ENCODE data around the gene CMSS1.
A peak's percentile ranks its signal among the peaks of the same experiment; 100 is the strongest.

CMSS1 gene

DNA sequence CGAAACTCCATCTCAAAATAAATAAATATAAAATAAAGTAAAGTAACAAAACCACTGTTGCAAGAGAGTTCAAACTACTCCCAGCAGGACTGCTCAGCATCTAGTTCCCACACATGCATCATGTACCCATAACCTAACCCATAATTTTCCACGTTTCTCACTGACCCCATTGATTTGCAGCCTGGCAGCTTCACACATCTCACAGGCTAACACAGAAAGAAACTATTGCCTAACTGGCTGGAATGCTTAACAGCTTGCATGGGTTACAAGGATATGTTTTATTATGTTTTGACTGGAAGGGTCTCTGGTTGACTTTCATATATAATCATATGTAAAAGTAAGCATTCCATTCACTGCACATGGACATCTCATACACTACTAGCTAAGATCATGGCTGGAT is 387.5 kb downstream of the CMSS1 start:
- Histone ChIP-seq H3K36me3 (ENCODE audit: control insufficient read depth in 1 of 2, insufficient read depth in 2 of 2, low read length in 2 of 2) (no peaks in the 10 kb centered on the region), H3K9me3 (ENCODE audit: control insufficient read depth in 1 of 2, low read length in 2 of 2) (no peaks in the 10 kb centered on the region), H3K9ac (ENCODE audit: low read depth in 1 of 2, low read length in 2 of 2) (no peak overlapping the region), H3K4me3 (ENCODE audit: low read depth in 1 of 2, low read length in 2 of 2) (no peak overlapping the region), H3K4me1 (ENCODE audit: control insufficient read depth in 1 of 2, insufficient read depth in 2 of 2, low read length in 2 of 2) (peaks cover 6 to 7% of the 10 kb centered on the region in 2 donors), H3K27me3 (ENCODE audit: control insufficient read depth in 1 of 2, insufficient read depth in 2 of 2, low read length in 2 of 2) (no peaks in the 10 kb centered on the region), H3K27ac (ENCODE audit: low read depth, low read length) (no peak overlapping the region)

DNA sequence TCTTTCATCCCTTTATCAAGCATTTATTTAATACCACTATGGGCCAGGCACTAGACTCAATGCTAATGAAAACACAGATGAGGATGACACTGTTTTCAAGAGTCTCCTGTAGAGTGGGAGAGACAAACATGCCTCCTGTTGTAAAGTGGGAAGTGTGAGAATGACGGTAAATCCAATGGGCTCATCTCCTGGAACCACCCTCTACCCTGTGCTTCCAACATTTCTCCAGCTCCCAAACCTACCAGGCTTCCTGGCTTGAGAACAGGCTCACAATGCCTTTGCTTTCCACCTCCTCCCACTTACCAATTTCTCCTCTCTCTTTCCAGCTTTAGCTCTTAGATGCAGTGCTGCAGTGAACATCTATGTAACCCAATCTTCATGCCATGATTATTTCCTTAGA is 389.0 kb downstream of the CMSS1 start:
- no peak overlapping the region for H3K4me3 ChIP-seq (ENCODE audit: low read depth in 1 of 2, low read length in 2 of 2)
- H3K36me3 ChIP-seq (ENCODE audit: control insufficient read depth in 1 of 2, insufficient read depth in 2 of 2, low read length in 2 of 2) = no peaks in the 10 kb centered on the region
- no peaks in the 10 kb centered on the region for H3K9me3 ChIP-seq (ENCODE audit: control insufficient read depth in 1 of 2, low read length in 2 of 2)
- H3K27ac ChIP-seq (ENCODE audit: low read depth, low read length) = no peak overlapping the region
- H3K9ac ChIP-seq (ENCODE audit: low read depth in 1 of 2, low read length in 2 of 2) = no peak overlapping the region
- H3K27me3 ChIP-seq (ENCODE audit: control insufficient read depth in 1 of 2, insufficient read depth in 2 of 2, low read length in 2 of 2) = no peaks in the 10 kb centered on the region
- peaks cover 10 to 18% of the 10 kb centered on the region in 2 donors for H3K4me1 ChIP-seq (ENCODE audit: control insufficient read depth in 1 of 2, insufficient read depth in 2 of 2, low read length in 2 of 2)

GRCh38 chr3:100207886-100208285 is 390.2 kb downstream of the CMSS1 start:
- H3K9me3 ChIP-seq (ENCODE audit: control insufficient read depth in 1 of 2, low read length in 2 of 2) = no peaks in the 10 kb centered on the region
- no peaks in the 10 kb centered on the region for H3K27me3 ChIP-seq (ENCODE audit: control insufficient read depth in 1 of 2, insufficient read depth in 2 of 2, low read length in 2 of 2)
- no peak overlapping the region for H3K27ac ChIP-seq (ENCODE audit: low read depth, low read length)
- no peak overlapping the region for H3K4me3 ChIP-seq (ENCODE audit: low read depth in 1 of 2, low read length in 2 of 2)
- no peaks in the 10 kb centered on the region for H3K36me3 ChIP-seq (ENCODE audit: control insufficient read depth in 1 of 2, insufficient read depth in 2 of 2, low read length in 2 of 2)
- H3K4me1 ChIP-seq (ENCODE audit: control insufficient read depth in 1 of 2, insufficient read depth in 2 of 2, low read length in 2 of 2) = peaks cover 10 to 18% of the 10 kb centered on the region in 2 donors
- H3K9ac ChIP-seq (ENCODE audit: low read depth in 1 of 2, low read length in 2 of 2) = no peak overlapping the region

- Histone ChIP-seq H3K4me1 (ENCODE audit: control insufficient read depth in 1 of 2, insufficient read depth in 2 of 2, low read length in 2 of 2) (peaks cover 10 to 18% of the 10 kb centered on the region in 2 donors), H3K27me3 (ENCODE audit: control insufficient read depth in 1 of 2, insufficient read depth in 2 of 2, low read length in 2 of 2) (no peaks in the 10 kb centered on the region), H3K9ac (ENCODE audit: low read depth in 1 of 2, low read length in 2 of 2) (no peak overlapping the region), H3K27ac (ENCODE audit: low read depth, low read length) (no peak overlapping the region), H3K9me3 (ENCODE audit: control insufficient read depth in 1 of 2, low read length in 2 of 2) (no peaks in the 10 kb centered on the region), H3K36me3 (ENCODE audit: control insufficient read depth in 1 of 2, insufficient read depth in 2 of 2, low read length in 2 of 2) (no peaks in the 10 kb centered on the region), H3K4me3 (ENCODE audit: low read depth in 1 of 2, low read length in 2 of 2) (no peak overlapping the region)
Observed at GRCh38 chr3:100209169-100209568, 391.5 kb downstream of the CMSS1 start.

DNA sequence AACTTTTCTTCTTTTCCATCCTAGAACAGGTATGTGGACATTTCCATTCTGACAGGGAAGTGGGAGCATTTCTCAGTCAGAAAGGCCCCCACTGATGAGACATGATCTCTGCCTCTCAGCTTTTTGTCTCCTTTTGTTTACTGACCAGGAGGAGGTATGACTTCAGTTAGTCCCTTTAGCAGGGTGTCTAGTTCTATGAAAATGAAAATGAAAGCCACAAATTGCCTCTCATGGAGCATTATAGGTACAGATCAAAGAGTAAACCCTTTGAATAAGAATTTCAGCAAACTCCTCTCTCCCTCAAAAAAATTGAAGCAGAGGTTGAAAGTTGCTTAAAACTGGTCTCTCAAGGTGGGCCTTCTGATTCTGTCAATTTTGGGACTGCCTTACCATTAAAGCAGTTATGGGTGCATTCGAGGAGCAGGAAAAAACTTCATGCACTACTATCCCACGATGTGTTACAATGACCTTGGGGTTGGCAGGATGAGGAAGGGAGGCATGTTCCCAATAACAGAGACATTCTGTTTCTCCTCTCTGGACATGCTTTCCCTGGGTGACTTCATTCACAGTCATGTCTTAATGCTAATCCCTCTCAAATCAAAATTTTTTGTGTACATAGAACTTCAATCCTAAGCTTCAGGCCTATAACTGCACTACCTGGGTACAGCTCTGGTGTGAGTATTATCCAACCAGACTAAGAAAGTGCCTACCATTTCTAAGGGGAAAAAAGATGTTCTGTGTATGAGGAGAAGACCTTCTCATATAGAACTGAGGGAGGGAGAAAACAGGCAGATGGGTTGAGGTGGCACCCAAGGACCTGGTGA is 392.5 kb downstream of the CMSS1 start:
- Histone ChIP-seq H3K36me3 (ENCODE audit: control insufficient read depth in 1 of 2, insufficient read depth in 2 of 2, low read length in 2 of 2) (no peaks in the 10 kb centered on the region), H3K4me1 (ENCODE audit: control insufficient read depth in 1 of 2, insufficient read depth in 2 of 2, low read length in 2 of 2) (peaks cover 10 to 18% of the 10 kb centered on the region in 2 donors), H3K27me3 (ENCODE audit: control insufficient read depth in 1 of 2, insufficient read depth in 2 of 2, low read length in 2 of 2) (no peaks in the 10 kb centered on the region), H3K9me3 (ENCODE audit: control insufficient read depth in 1 of 2, low read length in 2 of 2) (no peaks in the 10 kb centered on the region), H3K9ac (ENCODE audit: low read depth in 1 of 2, low read length in 2 of 2) (peak overlapping the region; percentile 17 to 20), H3K27ac (ENCODE audit: low read depth, low read length) (peak overlapping the region; percentile 62), H3K4me3 (ENCODE audit: low read depth in 1 of 2, low read length in 2 of 2) (peak overlapping the region; percentile 18 to 37)

DNA sequence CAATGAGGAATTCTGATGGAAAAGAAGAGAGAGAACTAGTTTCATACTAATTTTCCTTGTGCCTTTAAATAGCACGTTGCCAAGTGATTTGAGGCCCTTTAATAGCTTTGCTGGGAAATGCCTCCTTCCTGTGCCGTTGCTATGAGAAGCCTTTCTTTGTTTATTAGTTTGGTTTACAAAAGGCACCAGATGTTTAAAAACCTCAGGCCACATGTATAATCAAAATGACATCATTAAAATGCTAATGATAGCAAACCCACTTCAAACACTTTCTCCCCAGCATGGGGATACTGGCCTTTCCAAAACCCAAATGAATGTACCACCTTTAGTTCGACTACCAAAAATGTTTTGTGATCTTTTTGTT is 393.1 kb downstream of the CMSS1 start:
- Histone ChIP-seq H3K9me3 (ENCODE audit: control insufficient read depth in 1 of 2, low read length in 2 of 2) (no peaks in the 10 kb centered on the region), H3K36me3 (ENCODE audit: control insufficient read depth in 1 of 2, insufficient read depth in 2 of 2, low read length in 2 of 2) (no peaks in the 10 kb centered on the region), H3K27me3 (ENCODE audit: control insufficient read depth in 1 of 2, insufficient read depth in 2 of 2, low read length in 2 of 2) (no peaks in the 10 kb centered on the region), H3K4me1 (ENCODE audit: control insufficient read depth in 1 of 2, insufficient read depth in 2 of 2, low read length in 2 of 2) (peaks cover 10 to 18% of the 10 kb centered on the region in 2 donors), H3K4me3 (ENCODE audit: low read depth in 1 of 2, low read length in 2 of 2) (peak overlapping the region in 1 of 2 donors; percentile 18), H3K9ac (ENCODE audit: low read depth in 1 of 2, low read length in 2 of 2) (peak overlapping the region in 1 of 2 donors; percentile 17), H3K27ac (ENCODE audit: low read depth, low read length) (peak overlapping the region; percentile 62)

DNA sequence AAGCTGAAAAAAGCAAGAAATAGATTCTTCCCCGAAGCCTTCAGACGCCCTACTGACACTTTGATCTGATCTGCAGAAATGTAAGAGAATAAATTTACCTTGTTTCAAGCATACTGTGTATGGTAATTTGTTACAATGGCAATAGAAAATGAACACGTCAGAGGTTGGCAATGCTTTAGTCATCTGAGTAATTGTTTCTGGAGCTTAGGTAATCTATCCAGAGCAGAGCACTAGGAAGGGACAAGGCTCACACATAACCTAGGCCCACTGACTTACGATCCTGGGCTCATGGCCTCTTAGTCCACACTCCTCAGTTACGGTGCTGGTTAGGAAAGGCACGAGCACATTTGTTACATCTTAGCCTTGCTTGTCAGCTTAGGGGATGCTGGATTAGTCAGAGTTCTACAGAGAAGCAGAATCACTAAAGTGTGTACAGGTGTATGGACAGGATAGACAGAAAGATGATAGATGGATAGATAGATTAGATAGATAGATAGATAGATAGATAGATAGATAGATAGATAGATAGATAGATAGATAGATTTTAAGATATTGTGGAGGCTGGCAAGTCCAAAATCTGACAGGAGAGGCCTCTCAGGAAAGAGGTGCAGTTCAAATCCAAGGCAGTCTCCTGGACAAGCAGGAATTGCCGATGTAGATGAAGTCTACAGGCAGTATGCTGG is 396.4 kb downstream of the CMSS1 start:
- H3K4me1 ChIP-seq (ENCODE audit: control insufficient read depth in 1 of 2, insufficient read depth in 2 of 2, low read length in 2 of 2) = peaks cover 10 to 18% of the 10 kb centered on the region in 2 donors
- H3K27ac ChIP-seq (ENCODE audit: low read depth, low read length) = no peak overlapping the region
- no peaks in the 10 kb centered on the region for H3K36me3 ChIP-seq (ENCODE audit: control insufficient read depth in 1 of 2, insufficient read depth in 2 of 2, low read length in 2 of 2)
- H3K27me3 ChIP-seq (ENCODE audit: control insufficient read depth in 1 of 2, insufficient read depth in 2 of 2, low read length in 2 of 2) = no peaks in the 10 kb centered on the region
- H3K9me3 ChIP-seq (ENCODE audit: control insufficient read depth in 1 of 2, low read length in 2 of 2) = no peaks in the 10 kb centered on the region
- H3K4me3 ChIP-seq (ENCODE audit: low read depth in 1 of 2, low read length in 2 of 2) = no peak overlapping the region
- no peak overlapping the region for H3K9ac ChIP-seq (ENCODE audit: low read depth in 1 of 2, low read length in 2 of 2)

DNA sequence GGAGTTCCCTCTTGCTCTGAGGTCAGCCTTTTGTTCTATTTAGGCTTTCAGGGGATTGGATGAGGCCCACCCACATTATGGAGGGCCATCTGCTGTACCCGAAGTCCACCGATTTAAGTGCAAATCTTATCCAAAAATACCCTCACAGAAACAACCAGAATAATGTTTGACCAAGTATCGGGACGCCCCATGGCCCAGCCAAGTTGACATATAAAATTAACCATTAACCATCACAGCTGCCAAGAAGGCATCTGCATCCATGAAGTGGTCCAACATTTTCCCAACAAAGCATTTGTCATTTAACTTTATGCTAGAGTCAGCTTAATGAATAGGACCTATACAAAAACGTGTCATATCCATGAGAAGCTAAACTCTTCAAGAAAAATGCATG is 396.9 kb downstream of the CMSS1 start:
- Histone ChIP-seq H3K36me3 (ENCODE audit: control insufficient read depth in 1 of 2, insufficient read depth in 2 of 2, low read length in 2 of 2) (no peaks in the 10 kb centered on the region), H3K27ac (ENCODE audit: low read depth, low read length) (no peak overlapping the region), H3K27me3 (ENCODE audit: control insufficient read depth in 1 of 2, insufficient read depth in 2 of 2, low read length in 2 of 2) (no peaks in the 10 kb centered on the region), H3K4me1 (ENCODE audit: control insufficient read depth in 1 of 2, insufficient read depth in 2 of 2, low read length in 2 of 2) (peaks cover 10 to 18% of the 10 kb centered on the region in 2 donors), H3K9me3 (ENCODE audit: control insufficient read depth in 1 of 2, low read length in 2 of 2) (no peaks in the 10 kb centered on the region), H3K9ac (ENCODE audit: low read depth in 1 of 2, low read length in 2 of 2) (no peak overlapping the region), H3K4me3 (ENCODE audit: low read depth in 1 of 2, low read length in 2 of 2) (no peak overlapping the region)

DNA sequence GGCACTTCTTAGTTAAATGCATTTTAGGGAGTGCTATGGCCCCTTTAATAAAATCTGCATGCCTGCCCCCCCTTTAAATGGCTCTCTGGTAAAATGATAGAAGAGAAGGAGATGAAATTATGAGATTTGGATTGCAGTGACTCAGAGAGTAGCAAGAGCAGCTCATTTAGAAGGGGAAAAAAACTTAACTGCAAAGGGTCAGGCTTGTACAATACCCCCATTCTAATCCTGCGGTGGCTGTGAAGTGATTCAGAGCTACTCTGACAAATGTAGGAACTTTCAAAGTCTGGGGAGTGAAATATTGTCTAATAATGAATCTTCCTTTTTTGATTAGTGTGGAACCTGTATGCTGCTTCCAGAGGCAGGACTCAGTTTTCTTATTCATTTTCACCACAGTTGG is 399.1 kb downstream of the CMSS1 start:
- Histone ChIP-seq H3K9me3 (ENCODE audit: control insufficient read depth in 1 of 2, low read length in 2 of 2) (peaks cover 0 to 4% of the 10 kb centered on the region in 2 donors), H3K4me1 (ENCODE audit: control insufficient read depth in 1 of 2, insufficient read depth in 2 of 2, low read length in 2 of 2) (peaks cover 0 to under 1% of the 10 kb centered on the region in 2 donors), H3K9ac (ENCODE audit: low read depth in 1 of 2, low read length in 2 of 2) (no peak overlapping the region), H3K27me3 (ENCODE audit: control insufficient read depth in 1 of 2, insufficient read depth in 2 of 2, low read length in 2 of 2) (no peaks in the 10 kb centered on the region), H3K36me3 (ENCODE audit: control insufficient read depth in 1 of 2, insufficient read depth in 2 of 2, low read length in 2 of 2) (no peaks in the 10 kb centered on the region), H3K4me3 (ENCODE audit: low read depth in 1 of 2, low read length in 2 of 2) (no peak overlapping the region), H3K27ac (ENCODE audit: low read depth, low read length) (no peak overlapping the region)

- no peak overlapping the region for H3K27ac ChIP-seq (ENCODE audit: low read depth, low read length)
- no peak overlapping the region for H3K9ac ChIP-seq (ENCODE audit: low read depth in 1 of 2, low read length in 2 of 2)
- no peaks in the 10 kb centered on the region for H3K4me1 ChIP-seq (ENCODE audit: control insufficient read depth in 1 of 2, insufficient read depth in 2 of 2, low read length in 2 of 2)
- no peaks in the 10 kb centered on the region for H3K36me3 ChIP-seq (ENCODE audit: control insufficient read depth in 1 of 2, insufficient read depth in 2 of 2, low read length in 2 of 2)
- no peak overlapping the region for H3K4me3 ChIP-seq (ENCODE audit: low read depth in 1 of 2, low read length in 2 of 2)
- H3K9me3 ChIP-seq (ENCODE audit: control insufficient read depth in 1 of 2, low read length in 2 of 2) = peaks cover 0 to 4% of the 10 kb centered on the region in 2 donors
- H3K27me3 ChIP-seq (ENCODE audit: control insufficient read depth in 1 of 2, insufficient read depth in 2 of 2, low read length in 2 of 2) = no peaks in the 10 kb centered on the region
Observed at GRCh38 chr3:100221159-100221558, 403.5 kb downstream of the CMSS1 start.
